ENCODE measurements around the gene SLC16A5.
"Not testable (repeated sequence)": the region's sequence is repeated elsewhere in the genome, so short reads cannot be mapped to it uniquely, and the experiment has no call there.

Gene SLC16A5
- 3.5 to 14.2 (median 9.4) reads per million in 4 donors for total RNA-seq

- DNase-seq, result peak in 3 of 5 donors; percentile 25 to 51 (median 34)
Measured at GRCh38 chr17:75087558-75088453, at the start of gene SLC16A5. Gene SLC16A5 (plus strand): TSS chr17:75087954. CDS start chr17:75093637, 5,683 bp downstream.

GRCh38 chr17:75039238-75039637 lies 48.5 kb upstream of the SLC16A5 start:
- DNase-seq, result no peak

GRCh38 chr17:75041656-75042280 lies 46.0 kb upstream of the SLC16A5 start:
- DNase-seq, result no peak

GRCh38 chr17:75043789-75044188 lies 44.0 kb upstream of the SLC16A5 start:
- not testable (repeated sequence) for DNase-seq

- no peak for DNase-seq
Measured at GRCh38 chr17:75044716-75045115, 43.0 kb upstream of the SLC16A5 start.

GRCh38 chr17:75045946-75046406 lies 41.8 kb upstream of the SLC16A5 start:
- not testable (repeated sequence) for DNase-seq

GRCh38 chr17:75046407-75047289 lies 41.1 kb upstream of the SLC16A5 start, which contains the start of the genes ATP5PD and KCTD2:
Gene ATP5PD (minus strand): TSS chr17:75046969. CDS start chr17:75042650, 4,319 bp downstream.
Gene KCTD2 (plus strand): TSS chr17:75047225. CDS start chr17:75047251, 26 bp downstream.
- DNase-seq, result peak; percentile 86 to 97 (median 92)

- peak in 3 of 5 donors; percentile 17 to 26 (median 18) for DNase-seq
Measured at GRCh38 chr17:75047398-75048098, 40.2 kb upstream of the SLC16A5 start.

- DNase-seq, result no peak
Measured at GRCh38 chr17:75048249-75048878, 39.4 kb upstream of the SLC16A5 start.

GRCh38 chr17:75049057-75049456 lies 38.7 kb upstream of the SLC16A5 start:
- DNase-seq, result no peak

- DNase-seq, result no peak
Measured at GRCh38 chr17:75049706-75050105, 38.0 kb upstream of the SLC16A5 start.

GRCh38 chr17:75051941-75052340 lies 35.8 kb upstream of the SLC16A5 start:
- no peak for DNase-seq

- no peak for DNase-seq
Measured at GRCh38 chr17:75059369-75060345, 28.1 kb upstream of the SLC16A5 start.

- DNase-seq, result no peak
Measured at GRCh38 chr17:75060434-75061054, 27.2 kb upstream of the SLC16A5 start.

GRCh38 chr17:75061055-75061438 lies 26.7 kb upstream of the SLC16A5 start:
- no peak for DNase-seq

- DNase-seq, result no peak
Measured at GRCh38 chr17:75061618-75062017, 26.1 kb upstream of the SLC16A5 start.

GRCh38 chr17:75063201-75063600 lies 24.6 kb upstream of the SLC16A5 start:
- DNase-seq, result no peak

GRCh38 chr17:75063626-75064025 lies 24.1 kb upstream of the SLC16A5 start:
- DNase-seq, result no peak

- no peak for DNase-seq
Measured at GRCh38 chr17:75064040-75064439, 23.7 kb upstream of the SLC16A5 start.

- DNase-seq, result no peak
Measured at GRCh38 chr17:75064460-75064859, 23.3 kb upstream of the SLC16A5 start.

All from T-helper 1 cell (primary cell).